ENCODE results near the gene CCDC92. TPM values are rescaled to one million over a fixed set of nuclear protein-coding genes. Genes with fewer than 3 reads are reported as not detected.
A peak's percentile ranks its signal among the peaks of the same experiment; 100 is the strongest.

The CCDC92 gene
- total and polyA plus RNA-seq, 9 donors: 13.9 to 51.0 (median 34.6) TPM

GRCh38 chr12:123983822-123984485 is 11.3 kb upstream of the CCDC92 start:
- intact Hi-C loops (cut with DNase I): loop anchor here in 1 of 4 donors (10.0 kb wide), 1 partner anchor 79 kb away; no protein-coding TSS in a partner anchor
- Histone ChIP-seq H3K27me3 (no peaks in the 10 kb centered on the region), H3K27ac (no peak overlapping the region), H3K4me1 (ENCODE audit: insufficient read depth) (peaks cover 5% of the 10 kb centered on the region), H3K36me3 (no peaks in the 10 kb centered on the region), H3K9me3 (no peaks in the 10 kb centered on the region), H3K4me3 (no peak overlapping the region)
- 49 to 51% (median 49%) methylated on average over 7 of the region's 7 CpGs for whole genome bisulfite sequencing, 3 donors
- peak; percentile 7 to 37 (median 33) for TF ChIP-seq CTCF (IDR thresholded peaks at IDR 0.05)
- no peak for TF ChIP-seq EP300 (IDR thresholded peaks at IDR 0.05)
- TF ChIP-seq POLR2A (IDR thresholded peaks at IDR 0.05): no peak
- peak; percentile 21 to 51 (median 43) for DNase-seq

GRCh38 chr12:123982269-123982668 is 9.6 kb upstream of the CCDC92 start:
- H3K36me3 ChIP-seq: no peaks in the 10 kb centered on the region
- intact Hi-C loops (cut with DNase I): loop anchor here in 1 of 4 donors (10.0 kb wide), 1 partner anchor 77 kb away; no protein-coding TSS in a partner anchor
- 82 to 90% (median 87%) methylated on average over 7 of the region's 7 CpGs for WGBS, 3 donors
- TF ChIP-seq CTCF (IDR thresholded peaks at IDR 0.05) (no peak), EP300 (IDR thresholded peaks at IDR 0.05) (no peak), POLR2A (IDR thresholded peaks at IDR 0.05) (no peak)
- H3K9me3 ChIP-seq: no peaks in the 10 kb centered on the region
- H3K4me3 ChIP-seq: no peak overlapping the region
- H3K4me1 ChIP-seq (ENCODE audit: insufficient read depth): peaks cover 5% of the 10 kb centered on the region
- H3K27me3 ChIP-seq: no peaks in the 10 kb centered on the region
- H3K27ac ChIP-seq: no peak overlapping the region
- DNase-seq: no peak

GRCh38 chr12:123979566-123979965 is 6.9 kb upstream of the CCDC92 start:
- no peak overlapping the region for H3K27ac ChIP-seq
- no peak for TF ChIP-seq CTCF (IDR thresholded peaks at IDR 0.05)
- no peak for TF ChIP-seq EP300 (IDR thresholded peaks at IDR 0.05)
- TF ChIP-seq POLR2A (IDR thresholded peaks at IDR 0.05): no peak
- no peak for DNase-seq
- H3K27me3 ChIP-seq: no peaks in the 10 kb centered on the region
- no peaks in the 10 kb centered on the region for H3K36me3 ChIP-seq
- 93 to 95% (median 94%) methylated on average over 6 of the region's 6 CpGs for WGBS, 3 donors
- H3K4me3 ChIP-seq: no peak overlapping the region
- no peaks in the 10 kb centered on the region for H3K9me3 ChIP-seq
- intact Hi-C loops (cut with DNase I): no loop called here
- H3K4me1 ChIP-seq (ENCODE audit: insufficient read depth): peaks cover 5% of the 10 kb centered on the region

GRCh38 chr12:123976227-123976826 is 3.7 kb upstream of the CCDC92 start:
- Histone ChIP-seq H3K36me3 (no peaks in the 10 kb centered on the region), H3K4me3 (no peak overlapping the region), H3K27ac (no peak overlapping the region), H3K27me3 (no peaks in the 10 kb centered on the region), H3K4me1 (ENCODE audit: insufficient read depth) (no peaks in the 10 kb centered on the region), H3K9me3 (no peaks in the 10 kb centered on the region)
- no peak for TF ChIP-seq POLR2A (IDR thresholded peaks at IDR 0.05)
- TF ChIP-seq EP300 (IDR thresholded peaks at IDR 0.05): no peak
- TF ChIP-seq CTCF (IDR thresholded peaks at IDR 0.05): no peak
- WGBS, 3 donors: 86 to 89% (median 87%) methylated on average over 7 of the region's 7 CpGs
- DNase-seq: no peak
- intact Hi-C loops (cut with DNase I): no loop called here
